B cell (primary cell): ENCODE results near the gene MAML2. TPM values are rescaled to one million over a fixed set of nuclear protein-coding genes. Genes with fewer than 3 reads are reported as not detected.

Experiments used
- ATAC-seq: fragments of 200-7000 bp; cut with Tn5 transposase; one replicate; pipeline ENCODE4 v1.10.0; 2021; ENCODE audit warnings: low read depth, mild to moderate bottlenecking, moderate number of reproducible peaks, moderate library complexity
- CTCF ChIA-PET: fragments of 350-600 bp; sonication (Branson Sonifier 250); formaldehyde crosslinking; loops from one replicate; lab custom pipeline; 2021; ENCODE audit warnings: antibody characterized with exemption, inconsistent platforms; lab: Charles Lee
- POLR2A ChIA-PET: fragments of 350-600 bp; sonication (Branson Sonifier 250); formaldehyde crosslinking; loops from one replicate; lab custom pipeline; 2021; ENCODE audit warnings: antibody characterized with exemption; lab: Charles Lee
- DNase-seq: peaks from one replicate; pipeline ENCODE4 v3.0.0; 2013
- H2AFZ ChIP-seq: 2 replicates; pipeline ENCODE4 v1.6.1; 2012; ENCODE audit warnings: mild to moderate bottlenecking, low read depth, low read length; ENCODE audit not compliant: insufficient read depth, poor library complexity, severe bottlenecking
- H3K27ac ChIP-seq, 2 donors: 1 replicate in 1 of 2; 2 replicates in 1 of 2; pipeline ENCODE4 v1.5.1; 2012 to 2013; ENCODE audit warnings: low read length in 2 of 2, mild to moderate bottlenecking in 2 of 2, moderate library complexity in 1 of 2
- H3K27me3 ChIP-seq, 4 experiments: fragments of 200-600 bp in 1 of 4; sonication (generic) in 1 of 4; replicated peaks in 1 of 4; 1 replicate in 2 of 4; 2 replicates in 2 of 4; pipeline versions ENCODE4 v1.6.1 to v1.7.0; 2013 to 2016; ENCODE audit warnings: low read length in 3 of 4, mild to moderate bottlenecking in 2 of 4, mixed read lengths in 1 of 4, moderate library complexity in 1 of 4; ENCODE audit not compliant: insufficient read depth in 4 of 4, control insufficient read depth in 3 of 4; ENCODE audit errors: control extremely low read depth in 1 of 4
- H3K36me3 ChIP-seq, 2 experiments: replicated peaks in 1 of 2; 1 replicate in 1 of 2; 2 replicates in 1 of 2; pipeline versions ENCODE4 v1.6.1 to v1.7.1; 2013; ENCODE audit warnings: low read length in 1 of 2; ENCODE audit not compliant: insufficient read depth in 2 of 2, control insufficient read depth in 1 of 2; ENCODE audit errors: control extremely low read depth in 1 of 2, extremely low read depth in 1 of 2
- H3K4me1 ChIP-seq, 2 donors: fragments of 200-600 bp in 1 of 2; sonication (generic) in 1 of 2; 1 replicate in 1 of 2; 2 replicates in 1 of 2; pipeline versions ENCODE4 v1.5.1 to v1.6.1; 2013 to 2017; ENCODE audit warnings: low read length in 2 of 2; ENCODE audit not compliant: control insufficient read depth in 2 of 2, insufficient read depth in 2 of 2
- H3K4me2 ChIP-seq: replicated peaks from 2 replicates; pipeline ENCODE3; 2012; ENCODE audit warnings: mild to moderate bottlenecking, low read depth, low read length; ENCODE audit not compliant: poor library complexity, severe bottlenecking
- H3K4me3 ChIP-seq, 5 experiments: fragments of 200-600 bp in 1 of 5; sonication (generic) in 1 of 5; 1 replicate in 3 of 5; 2 replicates in 2 of 5; pipeline versions ENCODE4 v1.5.1 to v1.7.0; 2011 to 2016; ENCODE audit warnings: low read length in 4 of 5, mild to moderate bottlenecking in 4 of 5, low read depth in 2 of 5, control low read depth in 1 of 5, moderate library complexity in 1 of 5; ENCODE audit not compliant: insufficient read depth in 1 of 5; ENCODE audit errors: control extremely low read depth in 1 of 5, extremely low read depth in 1 of 5
- H3K79me2 ChIP-seq: fragments of 200-600 bp; sonication (generic); one replicate; pipeline ENCODE4 v1.6.0; 2016; ENCODE audit warnings: low read length; ENCODE audit not compliant: control insufficient read depth, insufficient read depth
- H3K9ac ChIP-seq: fragments of 200-600 bp; sonication (generic); 2 replicates; pipeline ENCODE4 v1.6.1; 2017; ENCODE audit warnings: mild to moderate bottlenecking, low read length, moderate library complexity
- H3K9me3 ChIP-seq, 3 donors: one replicate each; pipeline versions ENCODE4 v1.6.1 to v1.7.1; 2013; ENCODE audit warnings: low read length in 2 of 3; ENCODE audit not compliant: control insufficient read depth in 2 of 3, insufficient read depth in 1 of 3; ENCODE audit errors: control extremely low read depth in 1 of 3
- H4K20me1 ChIP-seq: 2 replicates; pipeline ENCODE4 v1.6.0; 2012; ENCODE audit warnings: mild to moderate bottlenecking, low read length; ENCODE audit not compliant: insufficient read depth, control insufficient read depth, poor library complexity, severe bottlenecking
- H3K27ac Mint-ChIP-seq: one replicate; pipeline ENCODE4 v1.8.0; 2021; ENCODE audit warnings: mixed read lengths
- H3K27me3 Mint-ChIP-seq: one replicate; pipeline ENCODE4 v1.8.0; 2021; ENCODE audit warnings: mixed read lengths
- H3K4me1 Mint-ChIP-seq: one replicate; pipeline ENCODE4 v1.8.0; 2021; ENCODE audit warnings: mixed read lengths
- H3K4me3 Mint-ChIP-seq: one replicate; pipeline ENCODE4 v1.8.0; 2021; ENCODE audit warnings: mixed read lengths
- H3K9me3 Mint-ChIP-seq: one replicate; pipeline ENCODE4 v1.8.0; 2022; ENCODE audit warnings: mixed read lengths; ENCODE audit not compliant: insufficient read depth
- EZH2 ChIP-seq: IDR thresholded peaks from 2 replicates; pipeline ENCODE4 v1.6.1; 2012; ENCODE audit warnings: borderline replicate concordance, low read depth, mild to moderate bottlenecking, moderate library complexity, low read length; ENCODE audit not compliant: insufficient read depth, poor library complexity, severe bottlenecking
- WGBS: methylation state at CpG from one replicate; pipeline ENCODE4 v1.1.5; 2013; ENCODE audit warnings: missing lambda C conversion rate; ENCODE audit not compliant: insufficient coverage; 5-methylcytosine and 5-hydroxymethylcytosine counted together
- intact Hi-C: fragments of 100-400 bp; cut with micrococcal nuclease; formaldehyde crosslinking; loops from one replicate; pipeline ENCODE4 v1.10.0; 2022
- polyA plus RNA-seq: library from polyadenylated mRNA; depleted of rRNA; stranded (reverse); fragments of >200 nt; gene quantifications from 2 replicates; pipeline ENCODE4 v1.2.3, GENCODE V29; 2012
- total RNA-seq, 2 donors: library from RNA; stranded (reverse); fragments of 120-200 nt in 1 of 2; gene quantifications; 1 replicate in 1 of 2; 2 replicates in 1 of 2; pipeline versions ENCODE4 v1.2.3 to v1.2.4, GENCODE V29; 2013 to 2022
- TF ChIP-seq, protein P1 (sequence below): fragments of 200-600 bp; IDR thresholded peaks from one replicate; pipeline ENCODE4 v1.8.0; 2022; ENCODE audit warnings: antibody characterized with exemption, mild to moderate bottlenecking

Gene MAML2
- total and polyA plus RNA-seq, 2 donors (not counting 1 experiment from before 2014, with no cell fraction given) = 10.7 to 26.4 TPM

DNA sequence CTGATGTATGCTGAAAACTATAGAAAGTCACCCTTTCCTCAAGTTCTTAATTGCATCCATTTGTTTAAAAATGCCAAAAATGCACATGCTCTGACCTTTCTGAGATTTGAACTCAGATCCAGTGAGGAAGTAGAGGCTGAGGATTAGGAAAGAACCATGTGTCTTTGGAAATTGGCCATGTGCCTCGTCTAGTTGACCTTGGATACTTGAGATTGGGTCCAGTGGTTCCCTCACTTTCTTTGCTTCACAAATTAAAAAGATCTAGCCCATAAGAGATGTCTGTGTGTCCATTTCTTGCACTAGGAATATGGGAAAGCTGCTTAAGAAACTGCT, 128.3 kb downstream of the MAML2 start:
- H3K27ac ChIP-seq = peak overlapping the region; percentile 72 to 84
- H3K27me3 ChIP-seq = no peaks in the 10 kb centered on the region
- Mint-ChIP-seq H3K9me3 (no peaks in the 10 kb centered on the region), H3K4me3 (peak overlapping the region; percentile 77), H3K4me1 (peaks cover 75% of the 10 kb centered on the region), H3K27me3 (no peaks in the 10 kb centered on the region), H3K27ac (peak overlapping the region; percentile 98)
- H3K9ac ChIP-seq = peak overlapping the region; percentile 7
- H3K9me3 ChIP-seq = no peaks in the 10 kb centered on the region
- H3K4me3 ChIP-seq = no peak overlapping the region
- no peak for ATAC-seq
- POLR2A ChIA-PET = interaction anchor here (0.6 to 1.2 kb wide), 7 partner anchors 14 to 128 kb away, joined by 3 to 10 read pairs (median 4); partner anchors contain the start of gene MAML2
- CTCF ChIA-PET = interaction anchor here (0.9 to 3.5 kb wide), 6 partner anchors 10 to 159 kb away, joined by 3 to 28 read pairs (median 4); partner anchors contain the start of gene MAML2
- WGBS = no CpG with 5 or more reads among the region's 1 CpG
- TF ChIP-seq, protein P1, sequence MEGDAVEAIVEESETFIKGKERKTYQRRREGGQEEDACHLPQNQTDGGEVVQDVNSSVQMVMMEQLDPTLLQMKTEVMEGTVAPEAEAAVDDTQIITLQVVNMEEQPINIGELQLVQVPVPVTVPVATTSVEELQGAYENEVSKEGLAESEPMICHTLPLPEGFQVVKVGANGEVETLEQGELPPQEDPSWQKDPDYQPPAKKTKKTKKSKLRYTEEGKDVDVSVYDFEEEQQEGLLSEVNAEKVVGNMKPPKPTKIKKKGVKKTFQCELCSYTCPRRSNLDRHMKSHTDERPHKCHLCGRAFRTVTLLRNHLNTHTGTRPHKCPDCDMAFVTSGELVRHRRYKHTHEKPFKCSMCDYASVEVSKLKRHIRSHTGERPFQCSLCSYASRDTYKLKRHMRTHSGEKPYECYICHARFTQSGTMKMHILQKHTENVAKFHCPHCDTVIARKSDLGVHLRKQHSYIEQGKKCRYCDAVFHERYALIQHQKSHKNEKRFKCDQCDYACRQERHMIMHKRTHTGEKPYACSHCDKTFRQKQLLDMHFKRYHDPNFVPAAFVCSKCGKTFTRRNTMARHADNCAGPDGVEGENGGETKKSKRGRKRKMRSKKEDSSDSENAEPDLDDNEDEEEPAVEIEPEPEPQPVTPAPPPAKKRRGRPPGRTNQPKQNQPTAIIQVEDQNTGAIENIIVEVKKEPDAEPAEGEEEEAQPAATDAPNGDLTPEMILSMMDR = no peak
- TF ChIP-seq EZH2 = no peak
- peak overlapping the region; percentile 55 for H3K4me2 ChIP-seq
- H3K36me3 ChIP-seq = no peaks in the 10 kb centered on the region
- no peak for DNase-seq
- peaks cover 21% of the 10 kb centered on the region for H3K79me2 ChIP-seq
- H2AFZ ChIP-seq = no peak overlapping the region
- peaks cover 73 to 79% of the 10 kb centered on the region in 2 donors for H3K4me1 ChIP-seq
- H4K20me1 ChIP-seq = no peaks in the 10 kb centered on the region
- intact Hi-C loops = loop anchor here (1.0 to 5.0 kb wide), 6 partner anchors 16 to 497 kb away; partner anchors contain the start of gene MAML2

- ATAC-seq (no peak), DNase-seq (no peak)
- Mint-ChIP-seq H3K4me3 (no peak overlapping the region), H3K27ac (peak overlapping the region; percentile 75), H3K9me3 (no peaks in the 10 kb centered on the region), H3K4me1 (peaks cover 71% of the 10 kb centered on the region), H3K27me3 (no peaks in the 10 kb centered on the region)
- no peaks in the 10 kb centered on the region for H4K20me1 ChIP-seq
- peaks cover 31% of the 10 kb centered on the region for H3K79me2 ChIP-seq
- H2AFZ ChIP-seq = no peak overlapping the region
- no peak overlapping the region for H3K4me3 ChIP-seq
- H3K36me3 ChIP-seq = no peaks in the 10 kb centered on the region
- no peak overlapping the region for H3K4me2 ChIP-seq
- no peak for TF ChIP-seq EZH2
- TF ChIP-seq, protein P1 = no peak
- no peaks in the 10 kb centered on the region for H3K27me3 ChIP-seq
- H3K27ac ChIP-seq = peak overlapping the region; percentile 36 to 72
- no peaks in the 10 kb centered on the region for H3K9me3 ChIP-seq
- intact Hi-C loops = no loop called here
- no CpG with 5 or more reads among the region's 2 CpGs for WGBS
- ChIA-PET POLR2A (interaction anchor here (0.9 kb wide), 1 partner anchor 176 kb away, joined by 3 read pairs; the partner anchor contains the start of genes CCDC82 and JRKL), CTCF (interaction anchor here (1.0 to 3.5 kb wide), 4 partner anchors 11 to 129 kb away, joined by 3 to 28 read pairs (median 4); partner anchors contain the start of gene MAML2)
- H3K9ac ChIP-seq = no peak overlapping the region
- peaks cover 71 to 75% of the 10 kb centered on the region in 2 donors for H3K4me1 ChIP-seq
Measured at GRCh38 chr11:96213500-96213899, 129.5 kb downstream of the MAML2 start.
